SK-MEL-5 (cell line): ENCODE measurements around the gene NOTCH2. TPM values are rescaled to one million over a fixed set of nuclear protein-coding genes. Genes with fewer than 3 reads are reported as not detected.

ENCODE experiments used
- DNase-seq: peaks from one replicate; pipeline ENCODE4 v3.0.0-alpha.2; 2016; ENCODE audit warnings: low read depth, low spot score
- in situ Hi-C: cut with HindIII; loops from 2 replicates; pipeline ENCODE4 v1.10.0; 2016; ENCODE audit warnings: low sequenced_read_pairs, high pct_unique_total_duplicates, low pct_unique_long_range_greater_than_20kb
- total RNA-seq: library from RNA; depleted of rRNA; stranded (reverse); fragments of >200 nt; shearing (Covaris generic); gene quantifications from 2 replicates; pipeline ENCODE4 v1.2.3, GENCODE V29; 2014

The NOTCH2 gene
- total RNA-seq, 1 experiment from 2014 or later, result 41.9 TPM

DNA sequence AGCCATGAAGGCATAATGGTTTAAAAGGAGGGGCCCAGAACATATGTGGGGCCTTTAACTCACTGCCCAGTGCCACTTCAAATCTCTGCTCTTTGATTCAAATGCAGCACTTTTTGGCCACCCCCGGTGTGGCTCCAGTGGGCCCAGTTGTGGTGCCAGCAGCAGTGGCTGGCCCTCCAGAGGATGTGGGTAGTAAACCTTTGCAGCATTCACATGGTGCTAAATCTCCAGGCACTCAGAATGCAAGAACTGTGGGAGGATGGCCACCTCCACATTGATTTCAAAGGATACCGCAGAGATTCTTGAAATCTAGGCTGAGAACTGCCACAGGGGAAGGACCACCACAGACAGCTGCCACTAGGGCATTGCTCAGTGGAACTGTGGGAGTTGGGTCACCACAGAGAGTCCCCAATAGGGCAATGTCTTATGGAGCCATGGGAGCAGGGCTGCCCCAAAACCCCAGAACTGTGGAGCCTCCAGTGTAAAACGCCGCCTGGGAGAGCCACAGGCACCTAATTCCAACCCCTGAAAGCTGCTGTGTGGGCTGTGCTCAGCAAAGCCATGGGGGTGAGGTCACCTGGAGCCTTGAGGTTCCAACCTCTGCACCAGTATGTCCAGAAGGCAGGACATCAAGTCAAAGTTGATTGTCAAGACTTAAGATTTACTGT lies 166.6 kb downstream of the NOTCH2 start:
- no peak for DNase-seq
- in situ Hi-C loops, result no loop called here

DNA sequence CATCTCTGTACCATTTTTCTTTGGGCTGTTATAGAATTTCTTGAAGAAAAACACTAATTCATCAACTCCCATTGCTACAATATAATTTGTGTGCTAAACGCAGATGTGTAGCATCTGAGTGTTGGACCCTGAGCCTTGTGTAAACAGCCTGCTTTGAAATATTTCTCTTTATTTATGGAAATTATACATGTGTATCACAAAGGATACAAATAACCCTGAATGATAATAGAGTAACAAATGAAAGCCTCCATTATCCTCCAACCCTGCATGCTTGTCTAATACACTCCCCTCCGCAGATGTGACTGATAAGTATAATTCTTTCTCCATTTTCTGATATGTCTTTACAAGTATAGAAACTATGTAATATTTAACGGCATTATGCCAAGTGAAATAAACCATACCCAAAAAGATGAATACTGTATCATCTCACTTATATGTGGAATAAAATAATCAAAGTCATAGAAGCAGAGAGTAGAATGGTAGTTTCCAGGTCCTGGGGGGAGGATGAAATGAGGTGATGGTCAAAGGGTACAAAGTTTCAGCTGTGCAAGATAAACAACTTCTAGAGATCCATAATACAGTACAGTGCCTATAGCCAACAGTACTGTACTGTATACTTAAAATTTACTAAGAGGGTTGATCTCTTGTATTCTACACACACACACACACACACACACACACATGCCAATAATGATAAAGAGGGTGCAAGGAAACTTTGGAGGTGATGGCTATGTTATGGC lies 170.3 kb downstream of the NOTCH2 start:
- in situ Hi-C loops, result no loop called here
- no peak for DNase-seq

DNA sequence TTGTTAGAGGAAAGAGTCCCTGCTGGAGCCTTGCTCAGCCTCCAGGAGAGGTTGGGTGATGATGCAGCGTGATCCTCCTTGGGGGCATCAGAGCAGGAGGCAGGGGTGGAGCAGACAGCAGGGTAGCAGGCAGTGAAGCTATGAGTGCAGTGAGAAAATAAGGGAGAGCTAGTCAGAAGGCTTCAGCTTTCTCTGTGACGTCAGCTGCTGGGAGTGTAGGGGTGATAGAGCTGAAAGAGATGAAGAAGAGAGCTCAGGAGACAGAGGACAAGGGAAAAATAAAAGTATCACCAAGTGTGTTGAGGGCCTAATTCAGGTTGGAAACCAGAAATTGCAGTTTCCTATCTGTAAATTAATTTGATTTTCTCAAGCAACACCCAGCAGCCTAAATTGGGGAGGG lies 170.9 kb downstream of the NOTCH2 start:
- in situ Hi-C loops, result no loop called here
- DNase-seq, result no peak

DNA sequence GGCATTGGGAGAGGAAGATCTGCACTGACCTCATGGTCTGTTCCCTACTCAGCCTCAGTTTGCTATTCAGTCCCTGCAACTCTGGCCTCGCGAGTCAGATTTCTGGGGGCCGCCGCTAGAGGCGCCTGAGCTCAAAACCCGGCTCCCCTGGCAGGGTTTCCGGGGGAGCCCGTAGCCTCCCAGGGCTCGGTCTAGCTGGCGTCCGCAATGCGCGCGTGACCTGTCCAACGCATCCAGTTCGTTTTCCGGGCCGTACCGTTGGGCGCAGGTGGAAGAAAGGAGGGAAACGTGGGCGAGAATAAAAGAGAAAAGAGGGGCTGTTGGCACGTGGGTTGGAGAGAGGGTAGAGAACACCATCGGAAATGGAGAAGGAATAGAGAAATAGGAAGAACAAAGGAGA lies 173.2 kb downstream of the NOTCH2 start, which contains the start of gene ADAM30:
ADAM30 (minus strand) TSS at position 213 of the 400 bp plus-strand sequence; CDS start at position 34, 179 bp downstream.
- no peak for DNase-seq
- in situ Hi-C loops, result no loop called here

DNA sequence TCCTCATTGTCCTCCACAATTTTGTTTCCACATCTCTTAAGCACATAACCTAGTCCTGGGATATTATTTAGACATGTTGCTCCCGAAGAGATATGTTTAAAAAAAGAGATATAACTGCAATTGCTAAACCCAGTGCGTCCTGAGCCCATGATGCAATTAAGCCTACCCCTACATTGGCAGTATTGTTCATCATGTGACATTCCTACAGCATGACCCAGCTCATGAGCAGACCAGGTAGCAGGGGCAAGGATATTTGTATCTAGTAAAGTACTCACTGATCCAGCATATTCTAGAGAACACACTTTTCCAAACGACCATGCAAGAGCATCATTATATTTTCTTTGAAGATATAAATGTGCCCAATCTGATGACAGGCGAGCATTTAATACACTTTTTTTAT lies 174.4 kb downstream of the NOTCH2 start:
- no peak for DNase-seq
- in situ Hi-C loops, result no loop called here

DNA sequence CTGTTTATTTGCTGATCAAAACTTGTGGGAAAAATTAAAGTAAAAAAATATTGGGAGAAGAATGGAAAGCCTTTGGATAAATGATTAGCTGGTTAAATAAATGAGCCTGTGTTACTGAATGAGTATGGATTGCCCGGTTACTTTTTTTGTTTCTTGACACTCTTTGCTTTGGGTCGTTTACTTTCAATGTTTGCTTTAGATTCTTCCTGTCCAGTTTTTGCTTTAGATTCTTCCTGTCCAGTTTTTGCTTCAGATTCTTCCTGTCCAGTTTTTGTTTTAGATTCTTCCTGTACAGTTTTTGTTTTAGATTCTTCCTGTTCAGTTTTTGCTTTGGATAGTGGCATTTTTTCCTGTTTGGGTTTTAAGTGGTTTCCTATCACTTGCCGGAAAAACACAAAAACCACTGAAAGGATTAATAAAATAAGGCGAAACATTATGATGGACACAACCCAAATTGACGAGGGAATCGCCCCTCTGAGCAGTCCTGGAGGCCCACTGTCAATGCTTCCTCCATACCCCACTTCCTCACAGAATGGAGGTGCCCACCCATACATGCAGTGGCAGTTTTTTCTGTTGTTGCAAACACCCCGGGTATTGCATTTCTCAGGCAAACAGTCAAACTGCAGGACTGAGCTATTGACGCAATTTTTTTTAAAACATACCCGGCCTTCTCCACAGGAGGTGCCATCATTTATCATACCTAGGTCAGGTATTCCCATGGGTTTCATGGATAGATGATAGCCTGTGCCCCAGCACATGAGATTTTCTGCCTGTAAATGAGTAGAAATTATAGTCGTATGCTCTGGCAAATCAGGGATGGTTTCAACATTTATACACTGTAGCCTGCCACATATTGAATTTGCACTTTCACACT lies 175.4 kb downstream of the NOTCH2 start:
- in situ Hi-C loops, result no loop called here
- DNase-seq, result no peak

DNA sequence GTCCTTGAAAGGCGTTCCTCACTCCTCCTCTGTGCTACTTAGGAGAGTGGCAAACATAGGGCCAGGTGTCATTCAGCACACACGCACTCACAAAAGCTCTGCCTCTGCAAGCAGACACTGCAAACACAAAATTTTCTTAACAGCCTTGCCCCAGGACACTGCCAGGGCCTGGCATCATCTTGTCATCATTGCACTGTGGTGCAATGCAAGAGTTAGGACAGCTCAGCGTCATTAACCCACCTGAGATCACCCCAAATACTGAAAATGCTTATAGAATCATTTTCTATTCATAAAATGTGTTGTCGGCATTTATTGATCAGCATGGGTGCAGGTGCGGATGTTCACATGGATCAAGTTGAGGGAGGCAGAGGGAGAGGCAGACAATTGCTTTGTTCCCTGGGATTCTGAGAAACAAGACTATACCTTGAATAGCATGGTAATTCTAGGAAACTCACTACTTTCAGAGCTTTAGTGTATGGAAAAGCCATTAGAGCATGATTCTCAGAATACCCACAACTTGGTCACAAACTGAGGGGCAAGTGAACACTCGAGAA lies 176.1 kb downstream of the NOTCH2 start:
- in situ Hi-C loops, result no loop called here
- no peak for DNase-seq

DNA sequence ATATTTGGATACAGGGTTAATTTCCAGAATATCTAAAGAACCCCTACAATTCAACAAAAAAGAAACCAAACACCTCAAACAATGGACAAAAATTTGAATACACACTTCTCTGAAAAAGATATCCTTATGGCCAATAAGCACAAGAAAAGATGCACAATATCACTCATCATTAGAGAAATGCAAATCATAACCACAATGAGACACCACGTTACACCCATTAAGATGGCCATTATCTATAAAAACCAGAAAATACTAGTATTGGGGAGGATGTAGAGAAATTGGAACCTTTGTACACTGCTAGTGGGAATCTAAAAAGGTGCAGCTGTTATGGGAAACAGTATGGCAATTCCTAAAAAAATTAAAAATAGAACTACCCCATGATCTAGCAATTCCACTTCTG lies 178.1 kb downstream of the NOTCH2 start:
- in situ Hi-C loops, result no loop called here
- no peak for DNase-seq

DNA sequence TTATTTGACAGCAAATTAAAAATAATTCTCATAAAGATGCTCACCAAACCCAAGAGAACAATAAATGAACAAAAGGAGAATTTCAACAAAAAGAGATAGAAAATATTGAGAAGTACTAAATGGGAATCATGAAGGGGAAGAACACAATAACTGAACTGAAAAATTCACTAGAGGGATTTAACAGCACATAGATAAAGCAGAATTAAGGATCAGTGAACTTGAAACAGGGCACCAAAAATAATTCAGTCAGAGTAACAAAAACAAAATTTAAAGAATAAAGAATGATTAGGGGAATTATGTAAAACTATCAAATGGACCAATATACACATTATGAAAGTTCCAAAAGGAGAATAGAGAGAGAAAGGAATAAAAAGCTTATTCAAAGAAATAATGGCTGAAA lies 181.0 kb downstream of the NOTCH2 start:
- in situ Hi-C loops, result no loop called here
- no peak for DNase-seq

DNA sequence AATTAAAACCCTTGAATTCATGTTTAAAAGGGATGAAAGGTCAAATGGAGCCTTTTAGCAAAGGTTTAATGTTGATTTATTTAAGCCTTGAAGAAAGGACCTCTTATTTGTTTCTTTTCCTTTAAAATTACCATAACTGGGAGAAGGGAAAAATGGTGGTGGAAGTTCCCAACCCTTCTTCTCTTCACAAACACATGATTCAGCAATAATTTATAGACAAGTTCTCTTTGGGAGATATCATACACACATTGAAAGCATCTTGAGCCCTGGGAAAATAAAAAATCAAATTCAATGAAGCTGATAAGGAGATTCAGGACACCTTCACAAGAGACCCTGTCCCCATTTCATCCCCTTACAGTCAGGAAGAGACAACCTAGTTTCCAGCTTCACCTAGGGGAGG lies 182.0 kb downstream of the NOTCH2 start:
- DNase-seq, result no peak
- in situ Hi-C loops, result no loop called here

DNA sequence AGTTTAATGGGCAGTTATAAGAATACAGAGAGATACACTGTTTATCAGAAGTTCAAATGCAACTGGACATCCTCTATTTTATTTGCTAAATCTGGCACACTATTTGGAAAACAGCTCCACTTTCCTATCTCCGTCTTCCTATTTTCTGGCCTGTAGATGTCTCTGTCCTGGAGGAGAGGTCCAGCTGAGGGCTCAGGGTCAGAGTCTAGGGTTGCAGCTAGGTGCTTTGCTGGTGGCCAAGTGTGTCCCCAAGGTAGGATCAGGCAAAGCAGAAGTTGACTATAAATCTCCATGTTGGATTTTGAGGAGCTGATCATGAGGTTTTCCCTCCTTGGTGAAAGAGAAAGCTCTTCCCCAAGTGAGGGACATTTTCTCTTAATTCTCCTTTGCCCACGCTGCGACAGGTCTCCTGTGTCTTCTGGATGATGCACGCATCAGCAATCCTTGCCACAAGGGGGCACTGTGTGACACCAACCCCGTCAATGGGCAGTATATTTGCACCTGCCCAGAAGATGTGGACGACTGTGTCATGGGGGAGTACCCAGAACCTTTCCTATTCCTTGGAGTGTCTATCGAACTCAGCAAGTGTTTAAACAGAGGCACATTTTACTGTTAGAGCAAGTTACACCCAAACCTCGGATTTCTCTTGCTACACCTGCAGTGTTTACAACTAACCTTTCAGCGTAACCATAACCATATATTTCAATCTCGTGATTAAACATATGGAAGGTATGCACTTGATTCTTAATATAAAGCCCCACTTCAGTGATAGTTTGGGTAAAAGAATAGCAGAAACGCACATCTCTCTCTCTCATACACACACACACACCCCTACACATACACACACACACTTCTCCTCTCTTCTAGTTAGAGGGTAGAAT lies 183.3 kb downstream of the NOTCH2 start:
- in situ Hi-C loops, result no loop called here
- peak; percentile 75 for DNase-seq

DNA sequence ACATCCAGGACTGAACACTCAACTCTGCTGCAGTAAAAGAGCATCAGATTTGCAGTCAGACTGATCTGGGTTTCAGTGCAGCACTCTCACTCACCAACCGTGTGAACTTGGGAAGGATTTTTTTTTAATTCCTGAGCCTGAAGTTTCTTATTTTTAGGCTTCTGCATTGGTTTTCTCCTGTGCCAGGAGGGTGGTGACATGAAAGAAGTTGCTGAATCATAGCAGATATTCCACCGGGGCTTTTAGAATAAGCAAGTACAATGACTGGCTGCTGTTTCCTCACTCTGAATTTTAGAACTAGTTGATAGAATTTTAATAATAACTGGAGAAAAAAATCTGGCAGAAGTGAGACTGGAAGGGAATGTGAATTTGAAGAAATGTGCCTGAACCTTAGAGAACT lies 184.8 kb downstream of the NOTCH2 start:
- no peak for DNase-seq
- in situ Hi-C loops, result no loop called here

DNA sequence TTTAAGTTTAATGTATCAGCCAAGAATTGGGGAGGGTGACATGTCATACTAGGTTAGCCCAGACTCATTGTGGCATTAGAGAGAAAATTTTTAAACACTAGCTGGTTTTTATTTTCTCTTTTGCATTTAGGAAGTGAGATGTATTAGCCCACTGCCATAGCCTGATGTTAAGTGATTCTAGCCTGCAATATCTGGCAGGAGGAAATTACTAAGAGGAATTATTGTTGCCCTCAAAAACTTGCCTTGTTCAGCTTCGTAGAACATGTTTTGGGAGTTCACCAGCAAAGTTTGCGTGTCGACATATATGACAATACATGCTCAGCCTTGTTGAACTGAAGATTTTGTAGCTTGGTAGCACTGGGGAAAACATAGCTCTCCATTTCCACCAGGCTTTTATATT lies 185.6 kb downstream of the NOTCH2 start:
- DNase-seq, result no peak
- in situ Hi-C loops, result no loop called here

DNA sequence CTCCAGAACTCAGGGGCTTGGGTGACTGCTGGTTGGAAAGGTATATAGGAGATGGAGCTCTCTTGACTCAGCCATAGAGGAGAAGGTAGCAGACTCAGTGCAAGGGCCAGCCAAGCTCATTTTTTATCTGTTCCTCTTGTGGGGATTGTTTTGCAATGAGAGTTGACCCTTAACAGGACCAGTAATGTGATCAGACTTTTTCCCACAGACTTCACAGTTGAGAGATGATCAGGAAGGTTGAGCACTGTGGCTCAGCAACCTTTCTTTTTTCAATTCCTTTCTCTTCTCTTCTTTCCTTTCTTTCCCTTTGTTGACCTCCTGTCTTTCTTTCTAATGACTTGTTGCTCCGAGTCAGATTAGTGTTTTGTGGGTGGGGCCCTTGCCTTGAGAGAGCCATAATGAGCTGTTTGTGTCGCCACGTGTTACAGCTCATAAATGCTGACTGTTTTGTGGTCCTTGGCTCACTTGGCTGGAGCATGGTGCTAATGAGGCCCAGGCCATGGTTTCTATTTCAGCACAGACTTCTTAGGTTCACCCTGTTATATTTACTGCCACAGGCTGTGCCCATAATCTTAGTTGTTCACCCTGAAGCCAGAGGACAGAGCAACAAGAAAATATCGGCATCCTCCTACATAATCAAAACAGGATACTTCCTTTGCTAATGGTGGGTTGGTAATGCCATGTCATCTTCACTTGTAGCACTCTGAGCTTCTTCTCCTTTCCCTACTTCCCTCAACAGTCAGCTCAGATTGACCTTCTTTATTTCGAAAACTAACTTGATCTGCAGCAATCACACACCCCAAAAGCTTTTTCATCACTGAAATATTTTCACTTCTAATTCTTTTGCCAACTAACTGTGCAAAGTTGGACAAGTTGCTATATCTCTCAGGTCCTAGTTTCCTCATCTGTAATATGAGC lies 187.1 kb downstream of the NOTCH2 start:
- in situ Hi-C loops, result no loop called here
- no peak for DNase-seq

DNA sequence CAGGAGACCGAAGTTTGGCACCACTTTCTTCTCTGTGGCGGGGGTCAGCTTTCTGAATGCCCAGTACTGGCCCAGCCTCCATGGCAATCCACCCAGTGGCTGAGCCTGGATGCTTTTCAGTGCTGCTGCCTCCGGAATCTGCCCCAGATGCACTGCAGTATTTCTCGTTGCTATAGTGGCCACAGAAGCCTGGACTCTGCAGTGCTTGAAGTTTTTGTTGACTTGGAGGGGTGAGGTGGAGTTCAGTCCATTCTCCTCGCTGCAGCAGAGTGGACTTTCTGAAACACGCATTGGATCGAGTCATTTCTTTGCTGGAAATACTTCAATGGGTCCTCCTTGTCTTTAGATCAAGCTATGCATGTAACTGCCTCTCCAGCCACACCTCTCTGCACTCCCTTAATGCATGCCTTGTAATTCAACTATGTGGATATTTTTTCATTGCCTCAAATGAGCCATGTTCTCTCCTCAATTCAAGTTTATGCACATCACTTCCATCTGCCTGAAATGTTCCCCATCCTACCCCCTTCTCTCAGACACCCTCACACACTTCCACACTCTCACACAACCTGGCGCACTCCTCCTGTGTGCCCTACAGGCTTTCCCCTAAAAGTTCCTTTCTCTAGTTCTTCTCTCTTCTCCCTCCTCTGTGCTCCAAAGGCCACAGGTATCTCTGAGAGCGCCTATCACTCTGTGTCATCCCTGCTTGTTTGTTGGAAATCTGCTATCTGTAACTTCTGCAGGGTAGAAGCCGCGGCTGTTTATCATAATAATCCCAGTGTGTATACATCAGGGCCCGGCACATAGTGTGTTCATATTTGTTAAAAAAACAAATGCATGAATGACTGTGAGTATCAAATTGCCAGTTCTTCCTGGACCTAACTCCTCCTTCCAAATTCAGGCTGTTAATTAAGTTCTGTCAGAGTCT lies 189.7 kb downstream of the NOTCH2 start:
- DNase-seq, result no peak
- in situ Hi-C loops, result no loop called here
